DMS114 treated with DMSO at 0.1 percent for 48 hours (cell line): ENCODE measurements around the gene SCAP.
"Not testable (repeated sequence)": the region's sequence is repeated elsewhere in the genome, so short reads cannot be mapped to it uniquely, and the experiment has no call there.

Source experiments
- DNase-seq: peaks from one replicate; lab custom pipeline; 2025; ENCODE audit not compliant: unreplicated experiment; lab: John Stamatoyannopoulos, UW

Gene SCAP

GRCh38 chr3:47399531-47400270 lies 76.0 kb downstream of the SCAP start:
- no peak for DNase-seq

DNA sequence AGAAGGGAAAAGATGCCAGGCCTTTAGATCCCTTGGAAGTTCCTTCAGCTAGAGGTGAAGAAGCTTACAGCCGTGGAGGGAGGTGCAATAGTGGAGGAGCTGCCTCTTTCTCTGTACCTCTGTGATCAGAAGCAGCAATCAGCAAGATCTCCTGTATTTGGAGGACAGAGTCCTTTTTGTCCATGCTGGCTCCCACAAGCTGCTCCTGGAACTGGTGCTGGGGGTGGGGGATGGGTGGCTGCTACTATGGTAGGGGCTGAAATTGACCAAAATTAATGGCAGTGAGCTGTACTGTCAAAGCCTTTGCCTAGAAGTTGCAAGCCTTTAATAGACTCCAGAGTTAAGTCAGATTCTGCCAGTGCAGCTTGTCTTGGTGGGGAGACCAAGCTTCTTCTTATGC lies 76.7 kb downstream of the SCAP start:
- DNase-seq: no peak

- DNase-seq: no peak
These were observed 77.5 kb downstream of the SCAP start for GRCh38 chr3:47398228-47398627.

- DNase-seq: no peak
These were observed 80.9 kb downstream of the SCAP start for GRCh38 chr3:47394881-47395280.

GRCh38 chr3:47394140-47394870 lies 81.4 kb downstream of the SCAP start:
- no peak for DNase-seq

DNA sequence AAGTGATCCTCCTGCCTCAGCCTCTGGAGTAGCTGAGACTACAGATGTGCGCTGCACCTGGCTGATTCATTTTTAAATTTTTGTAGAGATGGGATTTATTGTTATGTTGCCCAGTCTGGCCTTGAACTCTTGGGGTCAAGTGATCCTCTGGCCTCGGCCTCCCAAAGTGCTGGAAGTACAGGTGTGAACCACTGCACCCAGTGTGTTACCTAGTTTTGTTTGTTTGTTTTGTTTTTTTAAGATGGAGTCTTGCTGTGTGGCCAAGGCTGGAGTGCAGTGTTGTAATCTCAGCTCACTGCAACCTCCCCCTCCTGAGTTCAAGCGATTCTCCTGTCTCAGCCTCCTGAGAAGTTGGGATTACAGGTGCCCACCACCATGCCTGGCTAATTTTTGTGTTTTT lies 82.8 kb downstream of the SCAP start:
- no peak for DNase-seq

- no peak for DNase-seq
These were observed 89.9 kb downstream of the SCAP start for GRCh38 chr3:47385796-47386195.

DNA sequence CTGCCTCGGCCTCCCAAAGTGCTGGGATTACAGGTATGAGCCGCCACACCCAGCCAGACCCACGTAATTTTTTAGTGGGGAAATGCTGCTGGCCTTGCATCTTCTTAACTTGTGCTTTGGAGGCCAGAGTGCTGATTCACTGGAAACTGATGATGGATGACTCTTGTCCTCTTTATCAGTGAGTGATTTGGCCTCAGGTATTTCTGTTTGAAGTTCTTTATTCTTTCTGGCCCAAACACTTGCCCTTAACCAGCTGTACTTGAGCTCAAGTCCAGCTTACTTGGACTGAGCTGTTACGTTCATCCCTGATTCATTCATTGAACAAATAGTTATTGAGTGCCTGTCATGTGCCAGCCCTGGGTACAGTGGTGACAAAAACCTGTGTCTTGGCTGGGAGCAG lies 90.7 kb downstream of the SCAP start:
- no peak for DNase-seq

DNA sequence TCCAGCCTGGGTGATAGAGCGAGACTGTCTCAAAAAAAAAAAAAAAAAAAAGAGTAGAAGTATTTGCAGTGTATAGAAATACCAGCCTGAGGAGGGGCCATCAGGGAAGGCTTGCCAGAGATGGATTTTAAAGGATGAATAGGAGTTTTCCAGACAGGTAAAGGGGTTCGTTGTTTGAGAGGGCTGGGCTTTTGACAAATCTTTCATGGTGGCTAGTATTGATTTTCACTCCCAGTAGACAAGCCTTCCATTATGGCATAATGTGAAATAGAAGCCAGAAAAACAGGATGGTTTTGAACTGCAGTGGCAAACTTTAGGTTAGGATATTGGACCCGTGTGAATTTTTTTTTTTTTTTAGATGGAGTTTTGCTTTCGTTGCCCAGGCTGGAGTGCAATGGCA lies 91.3 kb downstream of the SCAP start:
- no peak for DNase-seq

DNA sequence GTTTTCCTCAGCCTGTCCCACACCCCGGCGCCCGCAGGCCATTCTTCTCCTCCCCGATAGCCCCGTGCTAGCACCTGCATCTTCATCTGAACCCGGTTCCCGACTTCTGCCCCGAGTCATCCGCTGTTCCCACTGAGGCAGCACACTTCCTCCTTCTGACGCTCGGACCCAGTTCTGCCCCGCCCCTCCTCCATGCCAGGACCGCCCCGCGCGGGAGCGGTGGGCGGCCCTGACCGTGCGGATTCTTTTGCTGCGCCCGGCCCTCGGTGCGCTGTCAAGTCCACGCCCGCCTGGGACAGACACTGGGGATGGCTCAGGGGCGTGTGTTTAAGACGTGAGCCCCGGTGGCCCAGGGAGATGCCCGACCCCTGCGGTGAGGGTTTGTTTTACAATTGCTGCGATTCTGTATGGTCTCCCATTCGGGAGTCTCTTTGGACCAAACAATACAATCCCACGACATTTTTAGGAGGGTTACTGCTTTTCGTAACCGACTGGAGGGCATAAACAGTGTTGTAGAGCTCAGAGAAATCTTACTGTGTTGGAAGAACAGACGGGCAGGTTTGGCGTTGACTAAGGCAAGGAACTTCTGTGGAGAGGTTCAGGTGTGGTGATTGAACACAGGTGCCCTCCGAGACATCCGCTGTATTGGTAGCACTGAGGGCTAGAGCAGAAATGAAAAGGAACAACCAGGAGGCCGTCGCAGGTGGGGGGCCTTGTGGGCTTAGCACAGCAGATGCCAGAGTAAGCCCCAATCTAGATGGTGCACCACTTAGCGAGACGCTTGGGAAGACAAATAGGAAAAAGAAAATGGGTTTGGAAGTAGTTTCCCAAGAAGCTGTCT lies 94.2 kb downstream of the SCAP start:
- DNase-seq: peak; percentile 66

GRCh38 chr3:47380601-47381316 lies 95.0 kb downstream of the SCAP start, which contains the start of gene PTPN23:
PTPN23 (plus strand) TSS chr3:47381021; CDS start chr3:47381097, 76 bp downstream.
- peak; percentile 94 for DNase-seq

GRCh38 chr3:47380026-47380600 lies 95.6 kb downstream of the SCAP start:
- DNase-seq: no peak

DNA sequence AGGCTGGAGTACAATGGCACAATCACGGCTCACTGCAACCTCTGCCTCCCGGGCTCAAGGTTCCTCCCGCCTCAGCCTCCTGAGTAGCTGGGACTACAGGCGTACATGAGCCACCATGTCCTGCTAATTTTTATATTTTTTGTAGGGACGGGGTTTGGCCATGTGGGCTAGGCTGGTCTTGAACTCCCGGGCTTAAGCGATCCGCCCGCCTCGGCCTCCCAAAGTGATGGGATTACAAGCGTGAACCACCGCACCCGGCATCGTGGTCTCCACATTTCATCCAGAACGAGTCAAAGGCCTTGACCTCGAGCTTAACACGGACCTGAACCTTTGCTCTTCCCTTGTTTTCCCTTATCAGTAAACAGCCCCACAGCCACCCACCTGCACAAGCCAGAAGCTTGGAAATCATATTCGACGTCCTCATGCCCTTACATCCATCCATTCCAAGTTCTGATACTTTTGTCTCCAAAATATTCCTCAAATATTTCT lies 96.3 kb downstream of the SCAP start:
- no peak for DNase-seq

- DNase-seq: no peak
These were observed 96.9 kb downstream of the SCAP start for GRCh38 chr3:47378869-47379268.

GRCh38 chr3:47377186-47377585 lies 98.6 kb downstream of the SCAP start:
- no peak for DNase-seq

DNA sequence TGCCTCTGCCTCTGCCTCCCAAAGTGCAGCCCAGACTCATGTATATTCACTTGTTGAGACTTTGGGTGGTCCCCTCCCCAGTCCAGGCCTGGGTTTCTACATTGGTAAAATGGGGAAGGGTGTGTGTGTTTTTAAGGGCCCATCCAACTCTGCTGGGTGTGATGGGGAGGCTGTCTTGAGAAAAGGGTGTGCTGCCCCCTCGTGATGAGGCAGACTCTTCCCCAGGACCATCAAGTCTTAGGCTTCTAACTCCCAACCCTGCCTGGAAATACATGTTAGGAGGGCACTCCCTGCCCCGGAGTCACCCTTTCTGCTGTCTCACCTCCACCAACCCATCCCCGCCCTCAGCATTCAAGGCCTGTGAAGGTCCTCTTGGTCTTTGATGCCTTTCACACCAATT lies 99.3 kb downstream of the SCAP start:
- DNase-seq: no peak

GRCh38 chr3:47374587-47374986 lies 101.2 kb downstream of the SCAP start:
- DNase-seq: no peak

DNA sequence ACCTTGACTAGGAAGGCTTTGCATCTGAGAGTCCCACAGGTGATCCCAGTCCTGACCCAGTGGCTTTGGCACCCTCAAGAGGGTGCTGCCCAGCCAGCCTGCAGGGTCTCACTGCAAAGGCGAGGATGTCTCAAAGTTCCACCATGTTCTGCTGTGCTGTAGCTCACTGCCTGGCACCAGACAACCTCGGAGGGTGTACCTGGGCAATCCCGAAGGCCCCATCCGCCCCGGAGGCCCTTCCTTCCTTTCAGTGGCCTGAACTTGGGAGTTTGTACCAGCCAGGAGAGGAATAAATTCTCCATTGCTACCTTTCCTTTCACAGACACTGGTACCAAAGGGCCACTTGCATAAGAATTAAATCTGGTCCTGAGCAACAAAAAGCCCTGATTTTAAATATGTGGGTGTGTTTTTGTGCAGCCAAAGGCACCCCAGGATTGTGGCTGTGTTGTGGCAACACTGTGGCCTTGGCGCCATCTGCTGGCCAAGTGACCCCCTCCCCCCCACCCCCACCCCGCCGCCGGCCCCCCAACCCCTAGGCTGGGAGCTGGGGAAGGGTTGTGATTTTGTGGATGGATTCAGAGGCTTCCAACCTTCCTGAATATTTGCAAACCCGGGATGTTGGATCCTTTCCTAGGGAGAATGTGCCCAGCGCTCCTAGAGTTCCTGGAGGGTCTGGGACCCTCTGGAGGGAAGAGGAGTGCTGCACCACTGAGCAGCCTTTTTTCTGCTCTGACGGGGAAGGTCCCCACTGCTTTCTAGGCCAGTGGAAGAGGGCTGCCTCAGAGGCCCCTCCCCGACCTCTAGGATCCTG lies 104.6 kb downstream of the SCAP start:
- no peak for DNase-seq

DNA sequence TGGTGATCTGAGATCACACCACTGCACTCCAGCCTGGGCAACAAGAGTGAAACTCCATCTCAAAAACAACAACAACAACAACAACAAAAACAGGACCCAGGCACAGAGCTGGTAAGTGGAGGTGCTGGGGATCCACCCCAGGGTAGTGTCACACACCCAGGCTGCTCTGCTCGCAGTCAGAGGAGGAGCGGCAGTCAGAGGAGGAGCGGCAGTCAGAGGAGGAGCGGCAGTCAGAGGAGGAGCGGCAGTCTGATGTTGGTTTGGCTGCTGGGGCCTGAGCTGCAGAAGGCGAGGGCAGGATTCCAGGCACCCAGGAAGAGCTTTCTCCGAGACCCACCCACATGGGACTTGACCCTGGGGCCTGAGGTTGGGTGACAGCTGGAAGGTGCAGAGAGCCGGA lies 105.7 kb downstream of the SCAP start:
- not testable (repeated sequence) for DNase-seq

GRCh38 chr3:47367631-47368030 lies 108.1 kb downstream of the SCAP start:
- DNase-seq: no peak
